Stimulated activated naive CD8-positive, alpha-beta T cell treated with anti-CD3 and anti-CD28 coated beads, Interleukin-15, amount 100 ng/mL, for 72 hours (primary cell): ENCODE measurements around the gene NAXD.
"Not testable (repeated sequence)": the region's sequence is repeated elsewhere in the genome, so short reads cannot be mapped to it uniquely, and the experiment has no call there.

Experiments used
- ATAC-seq: fragments of 150-1000 bp; cut with Tn5 transposase; 2 replicates; pipeline ENCODE4 v1.10.0; 2021; ENCODE audit warnings: mild to moderate bottlenecking, moderate library complexity
- DNase-seq, 2 donors: peaks; one replicate each; pipeline ENCODE4 v3.0.0; 2021 to 2022
- H3K27ac Mint-ChIP-seq, 2 donors: one replicate each; pipeline ENCODE4 v1.8.0; 2022; ENCODE audit warnings: mild to moderate bottlenecking in 2 of 2, mixed read lengths in 2 of 2, moderate library complexity in 2 of 2
- H3K27me3 Mint-ChIP-seq: one replicate; pipeline ENCODE4 v1.8.0; 2022; ENCODE audit warnings: mixed read lengths
- H3K4me1 Mint-ChIP-seq: one replicate; pipeline ENCODE4 v1.8.0; 2022; ENCODE audit warnings: mild to moderate bottlenecking, mixed read lengths
- H3K4me3 Mint-ChIP-seq, 2 donors: one replicate each; pipeline ENCODE4 v1.8.0; 2022; ENCODE audit warnings: mild to moderate bottlenecking in 2 of 2, mixed read lengths in 2 of 2, moderate library complexity in 1 of 2
- H3K9me3 Mint-ChIP-seq, 2 donors: one replicate each; pipeline ENCODE4 v1.8.0; 2022; ENCODE audit warnings: mixed read lengths in 2 of 2

NAXD gene

GRCh38 chr13:110615322-110616102 lies at the start of gene NAXD:
Gene NAXD, plus strand, starts transcription at chr13:110615545. Its CDS starts 57 bp downstream, at chr13:110615602.
- Mint-ChIP-seq H3K4me1 (peaks cover 32% of the 10 kb centered on the region), H3K4me3 (peak within 1 kb of the TSS; percentile 96), H3K27ac (peak within 1 kb of the TSS; percentile 97 to 99), H3K9me3 (peaks cover 0 to 8% of the 10 kb centered on the region in 2 donors), H3K27me3 (peaks cover 8% of the 10 kb centered on the region)
- ATAC-seq (peak; percentile 94), DNase-seq (peak; percentile 80 to 88)

- DNase-seq (no peak), ATAC-seq (no peak)
- H3K27me3 Mint-ChIP-seq, result peaks cover 18% of the 10 kb centered on the region
- H3K4me3 Mint-ChIP-seq, result no peak overlapping the region
- H3K4me1 Mint-ChIP-seq, result peaks cover 9% of the 10 kb centered on the region
- no peaks in the 10 kb centered on the region for H3K9me3 Mint-ChIP-seq
- H3K27ac Mint-ChIP-seq, result peak overlapping the region in 1 of 2 donors; percentile 6
Measured at GRCh38 chr13:110566171-110566570, 49.2 kb upstream of the NAXD start.

- H3K4me3 Mint-ChIP-seq, result no peak overlapping the region
- DNase-seq, result no peak
- H3K27me3 Mint-ChIP-seq, result peaks cover 41% of the 10 kb centered on the region
- no peak overlapping the region for H3K27ac Mint-ChIP-seq
- no peaks in the 10 kb centered on the region for H3K4me1 Mint-ChIP-seq
- ATAC-seq, result no peak
- H3K9me3 Mint-ChIP-seq, result no peaks in the 10 kb centered on the region
Measured at GRCh38 chr13:110568612-110569011, 46.7 kb upstream of the NAXD start.

DNA sequence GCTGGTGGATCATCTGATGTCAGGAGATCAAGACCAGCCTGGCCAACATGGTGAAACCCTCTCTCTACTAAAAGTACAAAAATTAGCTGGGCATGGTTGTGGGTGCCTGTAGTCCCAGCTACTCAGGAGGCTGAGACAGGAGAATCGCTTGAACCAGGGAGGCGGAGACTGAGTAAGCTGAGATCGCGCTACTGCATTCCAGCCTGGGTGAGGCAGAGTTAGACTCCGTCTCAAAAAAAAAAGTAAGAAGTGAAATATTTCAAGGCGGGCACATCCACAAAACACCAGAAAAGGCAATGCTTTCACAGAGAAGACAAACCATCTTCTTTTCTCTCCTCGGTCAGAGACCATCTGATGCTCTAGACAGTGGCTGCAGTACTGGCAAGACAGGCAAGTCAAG lies 45.4 kb upstream of the NAXD start:
- not testable (repeated sequence) for ATAC-seq, H3K4me3 Mint-ChIP-seq, H3K9me3 Mint-ChIP-seq, H3K4me1 Mint-ChIP-seq, DNase-seq, H3K27ac Mint-ChIP-seq
- peaks cover 46% of the 10 kb centered on the region for H3K27me3 Mint-ChIP-seq

GRCh38 chr13:110570886-110571285 lies 44.5 kb upstream of the NAXD start:
- no peak overlapping the region for H3K27ac Mint-ChIP-seq
- peaks cover 51% of the 10 kb centered on the region for H3K27me3 Mint-ChIP-seq
- no peaks in the 10 kb centered on the region for H3K9me3 Mint-ChIP-seq
- ATAC-seq (no peak), DNase-seq (no peak)
- H3K4me1 Mint-ChIP-seq, result peaks cover 9% of the 10 kb centered on the region
- H3K4me3 Mint-ChIP-seq, result no peak overlapping the region

- H3K4me1 Mint-ChIP-seq, result peaks cover 13% of the 10 kb centered on the region
- ATAC-seq, result no peak
- H3K4me3 Mint-ChIP-seq, result no peak overlapping the region
Measured at GRCh38 chr13:110571896-110572777, 43.2 kb upstream of the NAXD start.

DNA sequence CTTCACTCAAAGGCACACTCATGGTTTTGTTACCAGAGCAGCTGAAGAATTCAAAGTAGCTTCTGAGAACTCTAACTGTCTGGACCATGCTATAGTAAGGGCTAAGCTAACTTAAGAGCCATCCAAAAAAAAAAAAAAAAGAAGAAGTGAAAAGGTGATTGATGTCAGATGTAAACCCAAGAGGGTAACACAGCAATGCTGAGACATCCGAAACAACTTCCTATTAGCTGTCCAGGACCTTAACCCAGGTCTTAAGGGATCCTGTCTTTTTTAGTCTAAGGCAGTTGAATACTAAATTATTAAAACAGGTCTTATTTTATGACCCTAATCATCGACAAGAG lies 42.6 kb upstream of the NAXD start:
- H3K27me3 Mint-ChIP-seq, result peaks cover 67% of the 10 kb centered on the region
- H3K4me3 Mint-ChIP-seq, result no peak overlapping the region
- peaks cover 13% of the 10 kb centered on the region for H3K4me1 Mint-ChIP-seq
- H3K27ac Mint-ChIP-seq, result no peak overlapping the region
- H3K9me3 Mint-ChIP-seq, result no peaks in the 10 kb centered on the region
- ATAC-seq, result no peak
- no peak for DNase-seq

More at GRCh38 chr13:110571896-110572777, 43.2 kb upstream of the NAXD start:
- Mint-ChIP-seq H3K27ac (no peak overlapping the region), H3K9me3 (no peaks in the 10 kb centered on the region), H3K27me3 (peaks cover 61% of the 10 kb centered on the region)
- DNase-seq, result no peak

- H3K27ac Mint-ChIP-seq, result no peak overlapping the region
- H3K27me3 Mint-ChIP-seq, result peaks cover 82% of the 10 kb centered on the region
- no peak overlapping the region for H3K4me3 Mint-ChIP-seq
- ATAC-seq (no peak), DNase-seq (no peak)
- H3K9me3 Mint-ChIP-seq, result no peaks in the 10 kb centered on the region
- H3K4me1 Mint-ChIP-seq, result peaks cover 13% of the 10 kb centered on the region
Measured at GRCh38 chr13:110574161-110574560, 41.2 kb upstream of the NAXD start.

- H3K27me3 Mint-ChIP-seq, result peaks cover 83% of the 10 kb centered on the region
- peak; percentile 84 for ATAC-seq
- peaks cover 13% of the 10 kb centered on the region for H3K4me1 Mint-ChIP-seq
- peak overlapping the region; percentile 51 to 71 for H3K4me3 Mint-ChIP-seq
- no peak overlapping the region for H3K27ac Mint-ChIP-seq
- H3K9me3 Mint-ChIP-seq, result no peaks in the 10 kb centered on the region
- DNase-seq, result peak; percentile 12 to 23
Measured at GRCh38 chr13:110575322-110576069, 39.8 kb upstream of the NAXD start.

DNA sequence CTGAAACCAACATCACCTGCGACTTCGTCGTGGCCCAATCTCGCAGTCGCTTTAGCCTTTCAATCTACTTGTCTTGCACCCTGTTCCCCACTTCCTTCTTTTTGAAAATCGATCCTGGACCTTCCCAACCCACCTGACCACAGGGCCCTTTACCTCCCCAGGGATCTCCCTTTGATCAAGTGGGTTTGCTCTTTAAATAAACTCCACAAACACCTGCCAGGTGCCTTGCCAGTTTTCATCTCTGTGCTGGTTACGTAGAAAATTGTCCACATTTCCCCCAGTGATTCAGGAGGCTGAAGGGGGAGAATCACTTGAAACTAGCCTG lies 39.3 kb upstream of the NAXD start:
- peaks cover 87% of the 10 kb centered on the region for H3K27me3 Mint-ChIP-seq

GRCh38 chr13:110576736-110577476 lies 38.4 kb upstream of the NAXD start:
- DNase-seq (no peak), ATAC-seq (no peak)
- Mint-ChIP-seq H3K4me1 (peaks cover 18% of the 10 kb centered on the region), H3K27me3 (peaks cover 85% of the 10 kb centered on the region), H3K9me3 (no peaks in the 10 kb centered on the region), H3K27ac (no peak overlapping the region), H3K4me3 (no peak overlapping the region)

More for the DNA sequence above, 39.3 kb upstream of the NAXD start:
- Mint-ChIP-seq H3K4me3 (peak overlapping the region; percentile 51 to 71), H3K4me1 (peaks cover 16% of the 10 kb centered on the region), H3K9me3 (no peaks in the 10 kb centered on the region), H3K27ac (peak overlapping the region in 1 of 2 donors; percentile 31)
- DNase-seq (no peak), ATAC-seq (no peak)

- H3K4me1 Mint-ChIP-seq, result peaks cover 18% of the 10 kb centered on the region
- H3K4me3 Mint-ChIP-seq, result no peak overlapping the region
- ATAC-seq, result no peak
- H3K27me3 Mint-ChIP-seq, result peaks cover 81% of the 10 kb centered on the region
- no peaks in the 10 kb centered on the region for H3K9me3 Mint-ChIP-seq
- H3K27ac Mint-ChIP-seq, result no peak overlapping the region
- DNase-seq, result no peak
Measured at GRCh38 chr13:110578363-110578762, 37.0 kb upstream of the NAXD start.

DNA sequence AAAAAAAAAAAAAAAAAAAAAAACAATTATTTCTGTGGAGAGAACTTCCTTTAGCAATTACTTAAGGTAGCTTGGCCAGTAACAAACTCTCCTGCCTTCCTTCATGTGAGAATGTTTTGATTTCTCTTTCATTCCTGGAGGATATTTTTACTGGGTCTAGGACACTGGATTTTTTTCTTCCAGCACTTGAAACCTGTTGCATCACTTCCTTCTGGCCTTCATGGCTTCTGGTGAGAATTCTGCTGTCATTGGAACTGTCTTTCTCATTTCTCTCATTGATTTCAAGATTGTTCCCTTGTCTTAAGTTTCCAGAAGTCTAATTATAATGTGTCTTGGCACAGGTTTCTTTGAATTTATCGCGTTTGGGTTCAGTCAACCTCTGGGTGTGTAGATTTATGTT lies 34.5 kb upstream of the NAXD start:
- no peak for DNase-seq

DNA sequence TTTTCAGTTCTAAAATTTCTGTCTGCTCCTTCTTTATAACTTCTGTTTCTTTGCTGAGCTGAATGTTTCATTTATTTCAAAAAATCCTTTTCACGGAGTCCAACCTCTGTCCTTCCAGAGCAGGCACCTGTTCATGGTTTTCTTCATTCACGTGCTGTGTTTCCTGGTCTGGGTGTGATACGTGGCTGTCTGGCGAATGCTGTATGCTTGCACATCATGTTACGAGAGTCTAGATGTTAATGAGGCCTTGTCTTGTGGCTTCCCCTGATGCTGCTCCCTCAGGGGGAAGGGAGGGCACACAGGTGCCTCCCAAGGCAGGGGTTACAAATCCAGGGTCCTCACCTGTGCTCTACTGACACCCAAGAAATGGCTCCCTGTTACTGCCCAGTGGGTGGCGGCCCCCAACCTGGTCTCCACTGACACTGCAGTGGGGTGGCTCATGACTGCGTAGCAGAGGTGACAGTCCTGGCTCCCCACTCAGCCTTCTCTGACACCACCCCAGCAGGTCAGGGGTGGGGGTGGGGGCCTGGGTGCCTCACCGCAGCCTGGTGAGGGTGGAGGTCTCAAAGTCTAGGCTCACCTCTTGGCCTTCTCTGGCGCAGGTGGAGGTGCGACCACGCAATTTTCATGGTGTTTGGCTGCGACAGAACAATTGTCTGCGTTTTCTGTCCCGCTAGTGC lies 33.7 kb upstream of the NAXD start:
- DNase-seq, result no peak
- no peaks in the 10 kb centered on the region for H3K9me3 Mint-ChIP-seq
- no peak for ATAC-seq
- H3K27me3 Mint-ChIP-seq, result peaks cover 58% of the 10 kb centered on the region
- no peak overlapping the region for H3K27ac Mint-ChIP-seq
- H3K4me3 Mint-ChIP-seq, result no peak overlapping the region
- peaks cover 5% of the 10 kb centered on the region for H3K4me1 Mint-ChIP-seq

More for the DNA sequence above, 34.5 kb upstream of the NAXD start:
- Mint-ChIP-seq H3K9me3 (no peaks in the 10 kb centered on the region), H3K27ac (no peak overlapping the region), H3K27me3 (peaks cover 64% of the 10 kb centered on the region), H3K4me3 (no peak overlapping the region), H3K4me1 (peaks cover 11% of the 10 kb centered on the region)
- ATAC-seq, result no peak
